Activated CD8-positive, alpha-beta T cell treated with anti-CD3 and anti-CD28 coated beads for 36 hours (primary cell): ENCODE data around the gene MED29. TPM values are rescaled to one million over a fixed set of nuclear protein-coding genes. Genes with fewer than 3 reads are reported as not detected.
A peak's percentile ranks its signal among the peaks of the same experiment; 100 is the strongest.

ENCODE experiments used
- ATAC-seq: fragments of 200-7000 bp; cut with Tn5 transposase; one replicate; pipeline ENCODE4 v1.10.0; 2021; ENCODE audit warnings: mild to moderate bottlenecking, moderate library complexity
- CTCF ChIA-PET: fragments of 350-600 bp; sonication (Branson Sonifier 250); formaldehyde crosslinking; loops from one replicate; lab custom pipeline; 2021; ENCODE audit warnings: antibody characterized with exemption; lab: Charles Lee
- POLR2A ChIA-PET: fragments of 350-600 bp; sonication (Branson Sonifier 250); formaldehyde crosslinking; loops from one replicate; lab custom pipeline; 2021; ENCODE audit warnings: antibody characterized with exemption; lab: Charles Lee
- DNase-seq: peaks from one replicate; pipeline ENCODE4 v3.0.0-alpha.2; 2020
- H3K27ac Mint-ChIP-seq: one replicate; pipeline ENCODE4 v1.8.0; 2021; ENCODE audit warnings: mild to moderate bottlenecking, mixed read lengths
- H3K27me3 Mint-ChIP-seq: one replicate; pipeline ENCODE4 v1.8.0; 2021; ENCODE audit warnings: mixed read lengths
- H3K36me3 Mint-ChIP-seq: one replicate; pipeline ENCODE4 v1.8.0; 2021; ENCODE audit warnings: low read depth, mixed read lengths
- H3K4me1 Mint-ChIP-seq: one replicate; pipeline ENCODE4 v1.8.0; 2021; ENCODE audit warnings: low read depth, mixed read lengths
- H3K4me3 Mint-ChIP-seq: one replicate; pipeline ENCODE4 v1.8.0; 2021; ENCODE audit warnings: mild to moderate bottlenecking, moderate library complexity, mixed read lengths
- H3K9me3 Mint-ChIP-seq: one replicate; pipeline ENCODE4 v1.8.0; 2021; ENCODE audit warnings: mixed read lengths
- CTCF ChIP-seq: fragments of 200-600 bp; IDR thresholded peaks from one replicate; pipeline ENCODE4 v1.8.0; 2022; ENCODE audit warnings: antibody characterized with exemption, mild to moderate bottlenecking
- intact Hi-C: fragments of 100-400 bp; cut with micrococcal nuclease; formaldehyde crosslinking; loops from one replicate; pipeline ENCODE4 v1.10.0; 2022
- total RNA-seq, 2 experiments: library from RNA; stranded (reverse); gene quantifications; one replicate each; pipeline ENCODE4 v1.2.3, GENCODE V29; 2021

Gene MED29
- total RNA-seq, 2 experiments from 2014 or later, result 19.5 to 19.8 TPM

GRCh38 chr19:39385629-39386411, 5.4 kb upstream of the MED29 start:
- ChIA-PET CTCF (interaction anchor here (0.6 kb wide), 1 partner anchor 14 kb away, joined by 3 read pairs; no protein-coding TSS in a partner anchor), POLR2A (interaction anchor here (1.1 kb wide), 1 partner anchor 43 kb away, joined by 3 read pairs; the partner anchor contains the start of gene SAMD4B)
- Mint-ChIP-seq H3K36me3 (peaks cover 22% of the 10 kb centered on the region), H3K4me1 (peaks cover 12% of the 10 kb centered on the region), H3K27ac (peak overlapping the region; percentile 2), H3K27me3 (no peaks in the 10 kb centered on the region), H3K9me3 (no peaks in the 10 kb centered on the region), H3K4me3 (no peak overlapping the region)
- DNase-seq, result no peak
- intact Hi-C loops, result no loop called here
- TF ChIP-seq CTCF, result no peak
- no peak for ATAC-seq

GRCh38 chr19:39386557-39386956, 4.6 kb upstream of the MED29 start:
- ATAC-seq (no peak), DNase-seq (no peak)
- ChIA-PET CTCF (interaction anchor here (0.6 kb wide), 1 partner anchor 13 kb away, joined by 3 read pairs; no protein-coding TSS in a partner anchor), POLR2A (no interaction called here)
- H3K9me3 Mint-ChIP-seq, result no peaks in the 10 kb centered on the region
- H3K4me3 Mint-ChIP-seq, result no peak overlapping the region
- no peak for TF ChIP-seq CTCF
- H3K4me1 Mint-ChIP-seq, result peaks cover 16% of the 10 kb centered on the region
- intact Hi-C loops, result no loop called here
- peak overlapping the region; percentile 2 for H3K27ac Mint-ChIP-seq
- no peaks in the 10 kb centered on the region for H3K27me3 Mint-ChIP-seq
- H3K36me3 Mint-ChIP-seq, result peaks cover 26% of the 10 kb centered on the region

GRCh38 chr19:39388657-39389056, 2.5 kb upstream of the MED29 start:
- Mint-ChIP-seq H3K36me3 (peaks cover 36% of the 10 kb centered on the region), H3K9me3 (no peaks in the 10 kb centered on the region), H3K27me3 (no peaks in the 10 kb centered on the region), H3K4me3 (no peak overlapping the region), H3K27ac (no peak overlapping the region), H3K4me1 (peaks cover 29% of the 10 kb centered on the region)
- no peak for DNase-seq
- no peak for TF ChIP-seq CTCF
- no peak for ATAC-seq
- intact Hi-C loops, result no loop called here
- ChIA-PET CTCF (interaction anchor here (0.6 to 1.4 kb wide), 2 partner anchors 33 to 66 kb away, joined by 3 to 4 read pairs; no protein-coding TSS in a partner anchor), POLR2A (interaction anchor here (0.7 to 1.6 kb wide), 2 partner anchors 33 to 459 kb away, joined by 4 read pairs; no protein-coding TSS in a partner anchor)

- peaks cover 40% of the 10 kb centered on the region for H3K36me3 Mint-ChIP-seq
- intact Hi-C loops, result loop anchor here (2.0 kb wide), 1 partner anchor 39 kb away; no protein-coding TSS in a partner anchor
- ATAC-seq (no peak), DNase-seq (no peak)
- peak overlapping the region; percentile 99 for H3K27ac Mint-ChIP-seq
- no peaks in the 10 kb centered on the region for H3K9me3 Mint-ChIP-seq
- ChIA-PET CTCF (interaction anchor here (1.3 to 2.1 kb wide), 3 partner anchors 11 to 44 kb away, joined by 3 to 17 read pairs (median 4); no protein-coding TSS in a partner anchor), POLR2A (interaction anchor here (1.4 to 3.9 kb wide), 8 partner anchors 8 to 46 kb away, joined by 3 to 27 read pairs (median 10); partner anchors contain the start of genes PLEKHG2, RPS16 and ZFP36)
- peaks cover 34% of the 10 kb centered on the region for H3K4me1 Mint-ChIP-seq
- TF ChIP-seq CTCF, result no peak
- no peaks in the 10 kb centered on the region for H3K27me3 Mint-ChIP-seq
- H3K4me3 Mint-ChIP-seq, result peak overlapping the region; percentile 97
These were observed 1.4 kb upstream of the MED29 start for GRCh38 chr19:39389631-39390414.
